Prostate gland (tissue), 2 donors: ENCODE measurements around the gene NR2C2AP. TPM values are rescaled to one million over a fixed set of nuclear protein-coding genes. Genes with fewer than 3 reads are reported as not detected.

ENCODE experiments used
- DNase-seq: peaks from one replicate; pipeline ENCODE4 v3.0.0-alpha.2; 2019; ENCODE audit warnings: low spot score
- H3K27ac ChIP-seq, 2 donors: fragments of 200-600 bp; sonication (generic); 2 replicates each; pipeline ENCODE4 v1.5.1; 2017 to 2019
- H3K27me3 ChIP-seq: fragments of 200-600 bp; sonication (generic); replicated peaks from 2 replicates; pipeline ENCODE4 v1.5.1; 2019; ENCODE audit not compliant: insufficient read depth
- H3K36me3 ChIP-seq, 2 donors: fragments of 200-600 bp; sonication (generic); 1 replicate in 1 of 2; 2 replicates in 1 of 2; pipeline versions ENCODE4 v1.5.1 to v1.8.1; 2017 to 2019
- H3K4me1 ChIP-seq: fragments of 200-600 bp; sonication (generic); replicated peaks from 2 replicates; pipeline ENCODE4 v1.5.1; 2019
- H3K4me3 ChIP-seq, 2 donors: fragments of 200-600 bp; sonication (generic); 2 replicates each; pipeline ENCODE4 v1.5.1; 2017 to 2019
- H3K9me3 ChIP-seq: fragments of 200-600 bp; sonication (generic); 2 replicates; pipeline ENCODE4 v1.5.1; 2017
- POLR2A ChIP-seq: fragments of 450-650 bp; IDR thresholded peaks from one replicate; pipeline ENCODE4 v1.6.1; 2016; ENCODE audit warnings: antibody characterized with exemption, mild to moderate bottlenecking
- POLR2AphosphoS5 ChIP-seq: sonication (generic); formaldehyde crosslinking; IDR thresholded peaks from one replicate; pipeline ENCODE4 v1.6.1; 2017; ENCODE audit warnings: antibody characterized with exemption
- WGBS: methylation state at CpG from one replicate; pipeline ENCODE4 v1.1.5; 2018; 5-methylcytosine and 5-hydroxymethylcytosine counted together
- intact Hi-C: fragments of 100-400 bp; cut with DNase I; formaldehyde crosslinking; loops from one replicate; pipeline ENCODE4 v1.14.2; 2022
- total RNA-seq, 2 donors: library from RNA; depleted of rRNA; stranded (reverse); fragments of >200 nt; gene quantifications; one replicate each; pipeline ENCODE4 v1.1.0, GENCODE V29; 2016
- TF ChIP-seq, protein P1 (sequence below), 4 experiments: fragments of 200-600 bp in 2 of 4; fragments of 450-650 bp in 2 of 4; sonication (generic) in 2 of 4; IDR thresholded peaks; 1 replicate in 3 of 4; 2 replicates in 1 of 4; pipeline ENCODE4 v1.5.1; 2016 to 2019; ENCODE audit warnings: antibody characterized with exemption in 4 of 4, mild to moderate bottlenecking in 2 of 4, moderate library complexity in 2 of 4

NR2C2AP gene
- total RNA-seq, 2 donors from 2014 or later: 12.8 to 13.2 TPM

DNA sequence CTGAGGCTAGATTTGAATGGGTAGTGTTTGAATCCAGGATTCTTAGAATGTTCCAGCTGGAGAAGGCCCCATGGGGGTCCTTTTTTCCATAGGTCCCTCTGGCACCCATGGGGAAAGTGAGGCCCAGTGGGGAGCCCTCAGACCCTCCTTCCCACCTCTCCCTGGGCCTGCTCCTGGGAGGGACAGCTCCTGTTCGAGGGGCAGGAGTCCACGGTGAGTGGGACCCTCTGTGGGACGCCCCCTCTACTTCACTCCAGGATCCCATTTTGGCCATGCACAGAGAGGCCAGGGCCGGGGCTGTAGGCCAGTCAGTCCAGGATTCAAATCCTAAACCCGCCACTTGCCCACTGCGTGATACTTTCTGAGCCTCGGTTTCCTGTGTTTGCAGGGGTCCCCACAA is 40.7 kb downstream of the NR2C2AP start:
- WGBS: 91% methylated on average over 7 of the region's 7 CpGs
- no peak overlapping the region for H3K27ac ChIP-seq
- H3K4me1 ChIP-seq: no peaks in the 10 kb centered on the region
- H3K9me3 ChIP-seq: no peaks in the 10 kb centered on the region
- intact Hi-C loops: no loop called here
- no peak for DNase-seq
- H3K27me3 ChIP-seq: no peaks in the 10 kb centered on the region
- TF ChIP-seq, protein P1, sequence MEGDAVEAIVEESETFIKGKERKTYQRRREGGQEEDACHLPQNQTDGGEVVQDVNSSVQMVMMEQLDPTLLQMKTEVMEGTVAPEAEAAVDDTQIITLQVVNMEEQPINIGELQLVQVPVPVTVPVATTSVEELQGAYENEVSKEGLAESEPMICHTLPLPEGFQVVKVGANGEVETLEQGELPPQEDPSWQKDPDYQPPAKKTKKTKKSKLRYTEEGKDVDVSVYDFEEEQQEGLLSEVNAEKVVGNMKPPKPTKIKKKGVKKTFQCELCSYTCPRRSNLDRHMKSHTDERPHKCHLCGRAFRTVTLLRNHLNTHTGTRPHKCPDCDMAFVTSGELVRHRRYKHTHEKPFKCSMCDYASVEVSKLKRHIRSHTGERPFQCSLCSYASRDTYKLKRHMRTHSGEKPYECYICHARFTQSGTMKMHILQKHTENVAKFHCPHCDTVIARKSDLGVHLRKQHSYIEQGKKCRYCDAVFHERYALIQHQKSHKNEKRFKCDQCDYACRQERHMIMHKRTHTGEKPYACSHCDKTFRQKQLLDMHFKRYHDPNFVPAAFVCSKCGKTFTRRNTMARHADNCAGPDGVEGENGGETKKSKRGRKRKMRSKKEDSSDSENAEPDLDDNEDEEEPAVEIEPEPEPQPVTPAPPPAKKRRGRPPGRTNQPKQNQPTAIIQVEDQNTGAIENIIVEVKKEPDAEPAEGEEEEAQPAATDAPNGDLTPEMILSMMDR (IDR thresholded peaks at IDR 0.05): no peak
- no peak for TF ChIP-seq POLR2AphosphoS5
- no peak for TF ChIP-seq POLR2A
- no peak overlapping the region for H3K4me3 ChIP-seq
- no peaks in the 10 kb centered on the region for H3K36me3 ChIP-seq

DNA sequence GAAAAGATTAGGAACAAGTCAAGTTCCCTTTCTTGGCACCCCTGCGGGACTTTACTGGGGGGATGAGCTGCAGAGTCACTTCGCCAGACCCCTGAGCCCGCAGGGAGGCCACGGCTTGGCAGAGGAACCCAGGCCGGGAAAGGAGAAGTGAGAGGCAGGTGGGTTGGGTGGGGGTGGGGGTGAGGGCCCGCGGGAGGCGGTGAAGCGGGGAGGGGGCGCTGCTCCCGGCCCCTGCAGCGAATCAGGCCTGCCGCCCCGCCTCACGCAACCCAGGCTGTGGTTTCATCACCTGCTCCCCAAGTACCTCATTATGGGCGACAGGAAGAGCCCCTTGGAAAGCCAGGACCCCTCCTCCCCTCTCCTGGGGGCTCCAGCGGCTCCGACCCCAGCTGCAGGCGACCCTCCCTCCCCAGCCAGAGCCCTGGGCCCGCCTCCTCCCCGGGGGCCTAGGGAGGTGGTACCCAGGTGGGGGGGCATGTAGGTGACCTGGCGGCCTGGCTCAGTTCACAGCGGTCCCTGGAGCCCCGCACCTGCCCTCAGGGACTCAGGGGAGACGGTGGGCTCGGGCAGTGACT is 42.7 kb downstream of the NR2C2AP start:
- Histone ChIP-seq H3K9me3 (no peaks in the 10 kb centered on the region), H3K4me3 (no peak overlapping the region), H3K27ac (no peak overlapping the region), H3K36me3 (no peaks in the 10 kb centered on the region), H3K4me1 (no peaks in the 10 kb centered on the region), H3K27me3 (no peaks in the 10 kb centered on the region)
- TF ChIP-seq POLR2A (no peak), POLR2AphosphoS5 (no peak)
- TF ChIP-seq, protein P1 (IDR thresholded peaks at IDR 0.05): no peak
- WGBS: 67% methylated on average over 21 of the region's 26 CpGs
- DNase-seq: no peak
- intact Hi-C loops: no loop called here

DNA sequence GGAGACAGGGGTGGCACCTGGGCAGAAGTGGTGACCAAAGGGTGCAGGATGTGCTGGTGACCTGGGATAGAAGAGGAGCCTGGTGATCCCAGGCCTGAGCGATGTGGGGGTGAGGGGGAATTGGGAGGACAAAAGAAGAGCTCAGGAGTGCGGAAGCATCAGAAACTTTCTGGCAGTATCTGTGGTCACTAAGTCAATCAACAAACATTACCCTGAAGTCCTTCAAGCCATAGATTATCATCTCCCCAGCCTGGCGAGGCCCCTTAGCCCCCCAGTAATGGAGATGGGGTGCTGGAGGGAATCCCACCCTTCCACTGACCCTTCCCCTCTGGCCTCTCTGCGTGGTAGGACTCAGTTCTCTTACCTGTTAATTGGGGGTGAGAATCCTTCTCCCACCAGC is 43.7 kb downstream of the NR2C2AP start:
- no peak for TF ChIP-seq POLR2AphosphoS5
- TF ChIP-seq POLR2A: no peak
- TF ChIP-seq, protein P1 (IDR thresholded peaks at IDR 0.05): no peak
- no peaks in the 10 kb centered on the region for H3K36me3 ChIP-seq
- H3K4me3 ChIP-seq: no peak overlapping the region
- no peak overlapping the region for H3K27ac ChIP-seq
- intact Hi-C loops: no loop called here
- no peaks in the 10 kb centered on the region for H3K4me1 ChIP-seq
- H3K9me3 ChIP-seq: no peaks in the 10 kb centered on the region
- 97% methylated on average over 4 of the region's 4 CpGs for WGBS
- no peak for DNase-seq
- H3K27me3 ChIP-seq: no peaks in the 10 kb centered on the region

DNA sequence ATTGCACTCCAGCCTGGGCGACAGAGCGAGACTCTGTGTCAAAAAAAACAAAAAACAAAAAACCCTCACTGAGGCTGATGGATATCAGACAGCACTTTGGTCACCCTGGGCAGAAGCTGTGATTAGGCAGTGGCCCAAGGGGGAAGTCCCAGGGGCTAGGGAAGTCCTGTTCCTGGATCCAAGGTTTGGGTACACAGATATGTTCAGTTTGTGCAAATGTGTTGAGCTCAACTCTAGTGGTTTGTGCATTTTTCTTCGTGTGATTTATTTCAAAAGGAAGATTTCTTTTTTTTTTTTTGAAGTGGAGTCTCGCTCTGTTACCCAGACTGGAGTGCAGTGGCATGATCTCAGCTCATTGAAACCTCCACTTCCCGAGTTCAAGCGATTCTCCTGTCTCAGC is 45.4 kb downstream of the NR2C2AP start:
- no peaks in the 10 kb centered on the region for H3K9me3 ChIP-seq

More for the DNA sequence above, 45.4 kb downstream of the NR2C2AP start:
- Histone ChIP-seq H3K36me3 (no peaks in the 10 kb centered on the region), H3K27me3 (no peaks in the 10 kb centered on the region), H3K4me3 (no peak overlapping the region), H3K27ac (no peak overlapping the region), H3K4me1 (no peaks in the 10 kb centered on the region)
- TF ChIP-seq POLR2A (no peak), POLR2AphosphoS5 (no peak)
- TF ChIP-seq, protein P1 (IDR thresholded peaks at IDR 0.05): no peak
- no peak for DNase-seq
- intact Hi-C loops: no loop called here
- 91% methylated on average over 6 of the region's 6 CpGs for WGBS
